Suprapubic skin (tissue), 4 donors: ENCODE results near the gene ZNF638.

Source experiments
- CTCF ChIP-seq, 2 donors: fragments of 200-600 bp in 1 of 2; fragments of 450-650 bp in 1 of 2; sonication (generic) in 1 of 2; IDR thresholded peaks; one replicate each; pipeline ENCODE4 v1.5.1; 2016 to 2019; ENCODE audit warnings: antibody characterized with exemption in 2 of 2, mild to moderate bottlenecking in 1 of 2, moderate library complexity in 1 of 2
- POLR2A ChIP-seq, 2 donors: fragments of 450-650 bp; IDR thresholded peaks; one replicate each; pipeline ENCODE4 v1.6.1; 2017; ENCODE audit warnings: antibody characterized with exemption in 2 of 2, mild to moderate bottlenecking in 2 of 2, moderate library complexity in 2 of 2
- POLR2AphosphoS5 ChIP-seq, 3 donors: sonication (generic); formaldehyde crosslinking; IDR thresholded peaks; one replicate each; pipeline ENCODE4 v1.6.1; 2017; ENCODE audit warnings: antibody characterized with exemption in 3 of 3

GRCh38 chr2:71446505-71446904 lies 114.9 kb downstream of the ZNF638 start:
- TF ChIP-seq POLR2A (IDR thresholded peaks at IDR 0.05): no peak
- TF ChIP-seq CTCF (IDR thresholded peaks at IDR 0.05): no peak
- no peak for TF ChIP-seq POLR2AphosphoS5 (IDR thresholded peaks at IDR 0.05)
